ENCODE data around the gene CDK14.
"Not testable (repeated sequence)": the region's sequence is repeated elsewhere in the genome, so short reads cannot be mapped to it uniquely, and the experiment has no call there.

- TF ChIP-seq POLR2A, CTCF (IDR thresholded peaks at IDR 0.05): not testable (repeated sequence)
Observed at GRCh38 chr7:90639683-90640082, 43.6 kb downstream of the CDK14 start.
